NCI-H2227 treated with DMSO at 0.1 percent for 48 hours (cell line): Measurements from ENCODE around the gene ZNF32.

Experiments used
- DNase-seq: peaks from one replicate; lab custom pipeline; 2025; lab: John Stamatoyannopoulos, UW

Gene ZNF32, protein sequence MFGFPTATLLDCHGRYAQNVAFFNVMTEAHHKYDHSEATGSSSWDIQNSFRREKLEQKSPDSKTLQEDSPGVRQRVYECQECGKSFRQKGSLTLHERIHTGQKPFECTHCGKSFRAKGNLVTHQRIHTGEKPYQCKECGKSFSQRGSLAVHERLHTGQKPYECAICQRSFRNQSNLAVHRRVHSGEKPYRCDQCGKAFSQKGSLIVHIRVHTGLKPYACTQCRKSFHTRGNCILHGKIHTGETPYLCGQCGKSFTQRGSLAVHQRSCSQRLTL

DNA sequence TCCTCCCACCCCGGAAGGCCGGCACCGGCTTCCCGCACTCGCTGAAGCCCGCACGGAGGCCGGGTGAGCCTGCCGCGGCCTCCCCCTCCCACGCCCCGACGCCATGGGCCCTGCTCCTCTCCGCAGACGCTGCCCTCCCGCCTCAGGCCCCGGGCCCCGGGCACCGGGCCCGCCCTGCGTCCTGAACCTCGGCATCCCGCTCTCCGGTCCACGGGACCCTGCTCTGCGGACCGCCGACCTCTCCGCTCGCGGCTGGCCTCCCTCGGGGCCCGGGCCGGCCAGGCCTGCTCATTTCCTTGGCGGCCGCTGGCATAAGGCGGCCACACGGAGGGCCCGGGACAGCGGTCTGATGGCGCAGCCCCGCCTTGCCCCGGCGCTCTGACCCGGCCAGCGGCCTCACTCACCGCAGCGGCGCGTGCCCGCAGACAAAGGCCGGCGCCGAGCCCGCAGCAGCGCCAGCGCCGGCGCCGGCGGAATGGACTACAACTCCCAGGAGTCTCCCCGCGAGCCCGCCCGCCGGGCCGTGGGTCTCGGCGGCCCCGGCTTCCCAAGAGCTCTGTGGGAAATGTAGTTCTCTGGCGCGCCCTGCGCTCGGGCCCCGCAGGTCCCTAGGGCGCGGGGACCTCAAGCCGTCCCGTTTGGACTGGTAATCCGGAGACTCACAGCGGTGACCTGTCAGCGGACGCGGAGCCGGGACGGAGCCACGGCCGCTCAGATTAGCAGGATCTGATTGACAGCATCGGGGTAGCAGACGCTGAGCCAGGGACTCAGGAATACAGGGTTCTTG is at the start of gene ZNF32:
Gene ZNF32 (minus strand): TSS at position 484 of the 787 bp plus-strand sequence. CDS start 2,748 bp downstream, outside the sequence.
- peak; percentile 40 for DNase-seq

DNA sequence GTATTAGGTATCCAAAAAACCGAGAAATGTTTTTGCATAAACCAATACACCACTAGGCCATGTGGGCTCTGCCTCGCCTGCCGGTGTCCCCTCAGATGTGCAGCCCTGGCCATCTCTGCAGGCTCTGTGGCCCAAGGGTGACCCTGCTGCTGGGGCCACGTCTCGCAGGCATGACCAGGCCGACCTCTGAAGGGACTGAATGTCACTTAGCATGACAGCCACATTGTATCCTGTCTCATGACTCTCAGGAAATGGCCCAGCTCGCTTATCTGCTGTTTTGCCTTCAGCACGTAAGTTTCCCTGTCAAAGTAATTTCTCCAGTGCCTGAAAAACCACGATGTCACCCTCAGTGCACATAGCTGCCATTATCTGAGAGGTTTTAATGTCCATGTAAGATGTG is 49.5 kb upstream of the ZNF32 start:
- DNase-seq: no peak

- no peak for DNase-seq
Observed at GRCh38 chr10:43696909-43697483, 48.3 kb upstream of the ZNF32 start.

GRCh38 chr10:43695730-43696129 is 47.0 kb upstream of the ZNF32 start:
- no peak for DNase-seq

DNA sequence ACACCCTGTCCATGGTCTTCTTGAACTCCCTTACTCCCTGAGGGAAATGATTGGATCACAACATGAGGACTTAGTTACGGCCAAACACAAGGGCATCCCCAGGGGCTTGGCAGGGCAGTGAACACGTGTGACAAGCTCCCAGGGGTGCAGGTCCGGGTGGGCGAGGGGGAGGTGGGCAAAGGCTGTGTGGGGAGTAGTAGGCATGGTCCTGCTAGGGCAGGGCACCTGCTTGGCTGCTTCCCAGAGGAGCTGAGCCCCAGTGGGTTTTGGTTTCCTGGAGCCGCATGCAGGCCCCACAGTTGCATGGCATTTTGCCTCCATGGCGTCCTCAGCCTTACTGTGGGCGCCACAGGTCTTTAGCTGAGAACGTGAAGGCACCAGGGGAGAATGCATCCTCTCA is 46.6 kb upstream of the ZNF32 start:
- no peak for DNase-seq

GRCh38 chr10:43694526-43694925 is 45.8 kb upstream of the ZNF32 start:
- no peak for DNase-seq

GRCh38 chr10:43693602-43694001 is 44.9 kb upstream of the ZNF32 start:
- no peak for DNase-seq

DNA sequence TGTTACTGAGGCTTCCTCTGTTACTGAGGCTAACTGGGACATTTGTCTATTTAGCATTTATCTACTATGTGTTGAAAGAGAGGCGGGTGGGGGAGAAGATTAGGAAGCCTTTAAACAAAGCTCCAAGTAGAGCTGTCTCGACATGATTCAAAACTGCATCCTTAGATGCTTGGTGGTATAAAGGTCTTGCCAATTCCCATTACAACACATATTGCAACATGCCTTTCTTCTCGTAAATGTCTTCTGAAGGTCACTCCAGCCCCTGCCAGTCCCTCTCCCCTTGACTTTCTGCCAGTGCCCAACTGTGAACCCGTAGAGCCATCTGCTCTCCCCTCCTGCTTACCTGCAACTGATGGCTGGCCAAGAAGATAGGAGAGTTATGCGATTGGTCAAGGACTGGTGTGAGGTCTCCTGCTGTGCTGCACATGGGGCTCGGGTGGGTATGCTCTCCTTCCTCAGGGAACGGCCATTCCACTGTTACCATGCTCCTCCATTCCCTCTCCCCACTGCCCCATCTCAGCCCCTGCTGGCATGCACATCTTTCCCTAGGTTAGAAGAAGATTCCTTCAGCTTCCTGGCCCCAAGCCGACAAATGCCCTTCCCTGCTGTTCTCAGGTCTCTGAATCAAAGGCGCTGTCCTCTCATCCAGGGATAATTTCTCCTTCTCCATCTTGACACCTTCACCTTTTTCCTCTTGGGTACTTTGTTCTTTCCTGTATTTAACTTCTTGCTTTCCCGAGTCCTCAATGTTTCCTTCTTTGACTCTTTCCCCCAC is 43.6 kb upstream of the ZNF32 start:
- DNase-seq: no peak

DNA sequence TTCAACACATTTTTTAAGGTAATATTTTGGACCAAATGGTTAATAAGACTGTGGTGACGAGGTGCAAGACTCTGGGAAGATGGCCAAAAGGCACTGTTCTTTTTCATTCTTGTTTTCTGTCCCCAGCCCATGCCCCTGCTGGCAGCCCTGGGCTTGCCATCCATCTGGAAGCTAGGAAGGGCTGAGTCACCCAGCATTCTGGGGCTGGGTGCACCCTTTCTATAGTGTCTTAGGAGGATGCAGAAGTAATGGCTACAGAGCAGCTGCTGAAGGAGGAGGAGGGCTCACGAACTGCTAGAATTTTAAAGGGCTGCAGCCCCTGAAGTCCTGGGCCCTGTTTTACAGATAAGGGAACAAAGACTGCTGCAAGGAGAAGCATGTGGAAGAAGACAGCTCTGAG is 42.8 kb upstream of the ZNF32 start:
- no peak for DNase-seq

DNA sequence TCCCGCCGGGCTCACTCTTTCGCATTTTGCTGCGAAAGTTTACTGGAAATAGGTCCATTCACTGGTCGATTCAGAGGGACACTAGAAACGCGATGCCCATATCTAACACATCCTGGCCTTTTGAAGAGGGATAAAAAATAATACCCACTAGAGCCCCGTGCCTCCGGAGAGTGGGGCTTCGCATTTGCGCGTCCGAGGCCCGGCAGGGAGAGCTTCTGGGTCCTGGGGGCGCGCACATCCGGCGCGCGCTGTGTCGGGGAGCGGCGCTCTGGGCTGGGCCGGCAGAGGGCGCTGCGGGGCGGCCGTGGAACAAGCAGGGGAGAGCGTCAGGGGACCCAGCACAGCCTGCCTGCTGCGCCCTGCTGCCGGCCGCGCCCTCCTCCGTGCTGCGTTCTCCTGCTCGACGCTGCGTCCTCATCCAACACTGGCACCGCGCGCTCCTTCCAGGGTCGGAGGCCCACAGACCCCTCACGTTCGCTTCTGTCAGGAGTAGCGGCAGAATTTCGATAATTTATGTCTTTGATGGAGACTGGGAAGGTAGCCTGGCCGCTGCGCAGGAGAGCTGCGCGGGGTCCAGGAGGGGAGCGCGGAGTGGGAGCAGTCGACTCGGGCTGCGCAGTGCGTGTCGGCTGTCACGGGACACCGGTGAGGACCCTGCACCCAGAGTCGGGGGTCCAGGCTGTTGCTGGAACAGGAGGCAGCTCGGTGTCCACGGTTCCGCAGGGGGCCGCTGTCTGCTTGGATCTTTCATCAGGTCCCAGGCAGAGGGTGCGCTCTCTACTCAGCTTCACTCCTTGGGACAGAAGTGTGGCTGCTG is 41.5 kb upstream of the ZNF32 start:
- peak; percentile 35 for DNase-seq

- no peak for DNase-seq
Observed at GRCh38 chr10:43689618-43689954, 40.9 kb upstream of the ZNF32 start.

- no peak for DNase-seq
Observed at GRCh38 chr10:43689007-43689491, 40.4 kb upstream of the ZNF32 start.

DNA sequence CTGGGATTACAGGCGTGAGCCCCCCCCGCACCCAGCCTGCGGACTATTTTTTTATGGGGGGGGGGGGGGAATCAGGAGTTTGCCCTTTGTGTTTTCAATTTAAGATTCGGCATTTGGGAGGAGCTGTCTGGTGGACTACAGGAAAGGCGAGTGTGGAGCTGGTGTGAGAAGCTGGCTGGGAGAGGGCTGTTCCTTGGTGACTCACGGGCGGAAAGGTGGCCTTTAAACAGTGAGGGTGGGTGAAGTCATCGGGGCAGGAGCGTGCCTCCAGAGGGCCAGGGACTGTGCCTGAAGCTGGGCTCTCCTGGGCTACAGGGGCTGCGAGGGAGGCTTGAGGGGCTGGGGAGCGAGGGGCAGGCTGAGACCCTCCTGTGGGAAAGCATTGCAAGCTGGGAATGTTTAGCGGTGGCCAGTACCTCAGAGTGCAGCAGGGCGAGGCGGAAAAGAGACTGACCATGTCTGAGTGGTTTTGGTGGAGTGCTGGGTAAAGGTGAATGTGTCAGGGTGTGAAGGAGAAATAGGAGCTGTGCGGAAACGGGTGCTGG is 39.7 kb upstream of the ZNF32 start:
- no peak for DNase-seq

DNA sequence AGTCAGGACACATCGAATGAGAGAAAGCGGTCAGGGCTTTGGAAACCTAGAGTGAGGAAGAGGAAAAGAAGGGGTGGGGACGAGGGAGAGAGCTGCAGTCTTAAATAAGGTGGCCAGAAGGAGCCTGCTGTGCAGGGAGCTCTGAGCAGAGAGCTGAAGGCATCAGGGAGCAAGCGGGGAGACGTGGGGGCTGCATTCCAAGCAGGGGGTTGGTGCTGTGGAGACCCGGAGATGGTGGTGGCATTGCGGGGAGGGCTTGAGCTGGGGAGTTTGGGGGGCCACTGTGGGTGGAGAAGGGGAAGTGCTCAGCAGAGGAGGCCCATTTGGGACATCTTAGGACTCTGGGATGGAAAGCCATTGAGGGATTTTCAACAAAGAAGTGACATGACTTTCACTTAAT is 38.7 kb upstream of the ZNF32 start:
- no peak for DNase-seq

GRCh38 chr10:43686414-43686813 is 37.7 kb upstream of the ZNF32 start:
- no peak for DNase-seq

GRCh38 chr10:43685744-43686143 is 37.1 kb upstream of the ZNF32 start:
- DNase-seq: no peak

DNA sequence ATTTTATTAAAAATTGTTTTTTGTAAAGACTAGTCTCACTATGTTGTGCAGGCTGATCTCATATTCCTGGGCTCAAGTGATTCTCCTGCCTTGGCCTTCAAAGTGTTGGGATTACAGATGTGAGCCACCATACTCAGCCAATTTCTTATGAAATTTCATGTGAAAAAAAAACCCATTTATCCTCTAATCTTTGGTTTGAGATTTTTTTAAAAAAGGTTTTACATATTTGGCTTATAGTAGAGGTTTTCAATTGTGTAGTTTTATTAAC is 35.5 kb upstream of the ZNF32 start:
- no peak for DNase-seq

DNA sequence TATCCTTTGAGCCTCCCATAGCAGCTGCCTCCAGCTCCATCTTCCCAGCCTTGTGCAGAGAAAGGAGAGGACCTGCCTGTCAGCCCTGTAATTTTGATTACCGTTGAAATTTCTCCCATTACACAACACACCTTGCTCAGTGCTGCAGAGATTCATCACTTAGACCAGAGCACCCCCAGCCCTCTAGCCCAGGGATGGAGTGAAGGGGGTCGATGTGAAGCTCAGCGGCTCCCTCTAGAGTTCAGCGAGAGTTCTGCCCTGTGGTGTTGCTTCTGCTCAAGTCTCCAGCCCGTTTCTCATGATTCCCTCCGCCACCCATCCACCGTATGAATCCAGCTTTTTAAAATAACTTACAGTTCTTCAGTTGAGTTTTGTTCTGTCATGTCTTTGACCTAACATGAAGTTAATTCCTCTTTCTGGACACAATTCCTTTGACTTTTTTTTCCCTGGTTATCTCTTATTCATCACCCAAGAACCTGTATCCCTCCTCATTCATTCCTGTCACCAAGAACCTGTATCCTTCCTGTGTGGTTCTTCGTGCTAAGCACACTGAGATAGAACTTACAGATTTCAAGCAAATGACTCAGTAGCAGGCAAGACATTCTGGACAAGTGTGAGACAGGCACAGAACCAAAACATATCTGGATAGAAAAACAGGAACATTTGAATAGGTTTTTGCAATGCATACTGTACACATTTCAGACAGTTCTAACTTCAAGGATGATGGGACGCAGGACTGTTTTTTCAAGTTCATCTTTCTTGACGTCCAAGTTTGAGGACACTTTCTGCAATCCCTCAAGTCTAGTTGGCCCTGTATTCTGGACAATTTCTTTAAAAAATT is 35.0 kb upstream of the ZNF32 start:
- DNase-seq: no peak

GRCh38 chr10:43682956-43683355 is 34.3 kb upstream of the ZNF32 start:
- DNase-seq: no peak

GRCh38 chr10:43681721-43682120 is 33.0 kb upstream of the ZNF32 start:
- no peak for DNase-seq

DNA sequence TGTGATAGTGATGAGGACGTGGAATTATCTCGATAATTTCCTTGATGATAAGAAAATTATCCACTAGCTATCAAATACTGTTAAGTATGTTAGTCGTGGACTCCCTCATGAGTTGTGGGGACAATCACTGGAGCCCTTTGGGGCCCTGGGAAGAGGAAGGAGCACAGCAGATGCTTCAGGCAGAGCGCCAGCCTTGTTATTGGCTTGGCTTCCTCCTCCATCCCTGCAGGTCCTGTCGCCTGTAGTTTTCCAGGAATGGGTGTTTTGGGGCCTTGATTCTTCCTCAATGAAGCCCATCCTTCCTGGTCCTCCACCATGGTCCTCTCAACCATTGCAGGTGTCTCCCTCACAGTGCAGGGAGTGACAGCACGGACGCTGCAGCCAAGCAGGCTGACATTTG is 32.5 kb upstream of the ZNF32 start:
- DNase-seq: no peak
